HG02870 (cell line): Measurements from ENCODE around the gene USP48.
A peak's percentile ranks its signal among the peaks of the same experiment; 100 is the strongest.
"Not testable (repeated sequence)": the region's sequence is repeated elsewhere in the genome, so short reads cannot be mapped to it uniquely, and the experiment has no call there.

Experiments
- ATAC-seq: cut with Tn5 transposase; IDR thresholded peaks from one replicate; pipeline ENCODE4 v1.9.1; 2021; ENCODE audit warnings: mild to moderate bottlenecking, moderate library complexity; ENCODE audit not compliant: unreplicated experiment

The USP48 gene, protein sequence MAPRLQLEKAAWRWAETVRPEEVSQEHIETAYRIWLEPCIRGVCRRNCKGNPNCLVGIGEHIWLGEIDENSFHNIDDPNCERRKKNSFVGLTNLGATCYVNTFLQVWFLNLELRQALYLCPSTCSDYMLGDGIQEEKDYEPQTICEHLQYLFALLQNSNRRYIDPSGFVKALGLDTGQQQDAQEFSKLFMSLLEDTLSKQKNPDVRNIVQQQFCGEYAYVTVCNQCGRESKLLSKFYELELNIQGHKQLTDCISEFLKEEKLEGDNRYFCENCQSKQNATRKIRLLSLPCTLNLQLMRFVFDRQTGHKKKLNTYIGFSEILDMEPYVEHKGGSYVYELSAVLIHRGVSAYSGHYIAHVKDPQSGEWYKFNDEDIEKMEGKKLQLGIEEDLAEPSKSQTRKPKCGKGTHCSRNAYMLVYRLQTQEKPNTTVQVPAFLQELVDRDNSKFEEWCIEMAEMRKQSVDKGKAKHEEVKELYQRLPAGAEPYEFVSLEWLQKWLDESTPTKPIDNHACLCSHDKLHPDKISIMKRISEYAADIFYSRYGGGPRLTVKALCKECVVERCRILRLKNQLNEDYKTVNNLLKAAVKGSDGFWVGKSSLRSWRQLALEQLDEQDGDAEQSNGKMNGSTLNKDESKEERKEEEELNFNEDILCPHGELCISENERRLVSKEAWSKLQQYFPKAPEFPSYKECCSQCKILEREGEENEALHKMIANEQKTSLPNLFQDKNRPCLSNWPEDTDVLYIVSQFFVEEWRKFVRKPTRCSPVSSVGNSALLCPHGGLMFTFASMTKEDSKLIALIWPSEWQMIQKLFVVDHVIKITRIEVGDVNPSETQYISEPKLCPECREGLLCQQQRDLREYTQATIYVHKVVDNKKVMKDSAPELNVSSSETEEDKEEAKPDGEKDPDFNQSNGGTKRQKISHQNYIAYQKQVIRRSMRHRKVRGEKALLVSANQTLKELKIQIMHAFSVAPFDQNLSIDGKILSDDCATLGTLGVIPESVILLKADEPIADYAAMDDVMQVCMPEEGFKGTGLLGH

DNA sequence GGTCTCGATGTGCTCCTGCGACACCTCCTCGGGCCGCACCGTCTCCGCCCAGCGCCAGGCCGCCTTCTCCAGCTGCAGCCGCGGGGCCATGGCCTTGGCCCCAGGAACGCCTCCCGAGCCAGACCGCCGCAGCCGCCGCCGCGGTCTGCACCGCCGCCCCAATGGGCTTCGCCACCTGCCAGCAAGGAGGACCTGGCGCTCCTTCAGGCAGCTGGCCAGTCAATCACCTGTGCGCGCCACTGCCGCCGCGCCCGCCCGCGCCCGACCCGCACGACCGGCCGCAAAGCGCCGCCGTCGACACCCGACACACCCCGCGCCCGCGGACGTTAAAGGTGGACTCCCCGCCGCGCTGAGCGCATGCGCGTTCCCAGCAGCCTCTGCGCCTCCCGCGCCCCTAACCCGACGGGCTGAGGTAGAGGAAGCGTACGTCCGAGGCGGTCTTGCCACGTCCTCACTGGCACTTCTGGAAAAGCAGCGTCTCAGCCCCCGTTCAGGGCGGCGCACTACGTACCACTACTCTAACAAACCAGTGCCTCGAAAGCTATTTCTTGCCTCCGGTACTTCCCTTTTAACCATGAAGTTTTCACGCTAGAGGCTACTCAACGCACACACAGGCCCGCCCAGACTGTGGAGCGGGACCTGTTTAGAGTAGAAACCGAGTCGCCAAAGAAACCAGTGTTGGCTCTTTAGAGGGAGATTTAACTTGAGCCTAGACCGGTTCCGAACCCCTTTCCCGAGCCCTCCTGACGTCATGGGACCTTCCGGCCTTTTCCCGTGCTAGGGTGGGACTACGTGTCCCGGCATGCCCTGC, at the start of gene USP48:
USP48 (minus strand) TSS at position 282 of the 811 bp plus-strand sequence; CDS start at position 90, 192 bp downstream.
- peak; percentile 50 for ATAC-seq

DNA sequence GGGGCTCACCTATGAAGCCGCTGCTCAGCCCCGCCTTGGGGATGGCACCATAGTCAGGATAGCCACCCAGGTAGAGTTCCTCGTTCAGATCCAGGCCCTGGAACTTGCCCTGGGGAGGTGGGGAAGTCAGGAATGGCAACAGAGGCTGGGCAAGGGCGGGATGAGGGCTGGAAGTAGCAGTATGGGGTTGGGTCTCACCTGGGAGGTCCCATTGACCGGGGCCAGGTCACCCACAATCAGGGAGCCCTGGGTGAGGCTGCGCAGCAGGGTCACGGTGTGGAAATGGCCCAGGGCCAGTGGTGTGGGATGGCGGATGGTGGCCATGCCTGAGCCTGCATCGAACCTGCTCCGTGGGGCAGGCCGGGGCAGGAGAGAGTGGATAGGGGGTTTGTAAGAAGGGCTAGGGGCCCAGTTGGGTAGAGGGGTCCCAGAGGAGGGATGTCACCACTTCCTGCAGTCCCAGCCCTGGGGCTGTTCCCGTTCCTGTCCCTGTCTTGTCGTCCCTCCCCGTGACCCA, 48.6 kb upstream of the USP48 start:
- no peak for ATAC-seq

DNA sequence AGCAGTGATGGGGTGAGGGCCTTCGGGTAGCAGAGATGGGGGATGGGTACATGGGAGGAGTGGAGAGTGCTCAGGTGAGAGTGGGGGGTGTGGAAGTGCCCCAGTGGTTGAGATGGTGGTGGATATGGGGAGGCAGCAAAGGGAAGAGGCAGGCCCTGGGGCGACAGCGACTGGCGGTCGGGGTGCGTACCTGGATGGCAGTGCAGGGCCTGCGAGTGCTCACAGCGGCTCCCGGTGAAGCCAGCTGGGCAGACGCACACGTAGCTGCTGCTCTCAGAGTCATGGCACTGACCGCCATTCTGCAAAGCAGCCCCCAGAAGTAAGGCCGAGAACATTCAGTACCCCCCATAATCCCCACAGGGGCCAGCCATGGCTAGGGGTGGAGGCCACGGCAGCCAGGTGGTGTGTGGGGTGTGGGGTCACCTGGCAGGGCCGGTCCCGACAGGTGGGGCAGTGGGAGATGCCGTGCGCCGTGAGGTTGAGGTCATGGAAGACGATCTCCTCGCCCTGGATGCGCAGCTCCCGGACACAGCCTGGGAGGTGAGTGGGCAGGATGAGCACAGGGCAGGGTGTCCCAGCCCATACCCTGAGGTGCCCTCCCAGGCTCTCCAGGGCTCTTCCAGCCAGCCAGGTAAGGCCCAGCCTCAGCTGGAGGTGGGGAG, 48.0 kb upstream of the USP48 start:
- no peak for ATAC-seq

DNA sequence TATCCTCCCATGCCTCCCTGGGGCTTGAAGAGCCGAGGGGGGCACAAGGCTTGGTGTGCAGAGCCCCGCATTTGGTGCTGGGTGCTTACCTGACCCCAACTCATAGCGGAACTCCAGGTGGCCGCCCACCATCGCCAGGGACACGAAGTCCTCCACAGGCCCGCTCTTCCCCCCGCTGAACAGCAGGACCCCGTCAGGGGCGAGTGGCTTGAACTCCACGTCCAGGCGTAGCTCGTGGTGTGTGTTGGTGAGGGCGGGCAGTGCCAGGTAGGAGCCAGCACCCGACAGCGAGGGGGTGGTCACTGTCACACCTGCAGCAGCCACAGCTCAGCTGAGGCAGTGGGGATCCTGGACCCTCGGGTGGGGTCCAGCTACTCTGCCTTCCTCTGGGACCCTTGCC, 46.3 kb upstream of the USP48 start:
- no peak for ATAC-seq

DNA sequence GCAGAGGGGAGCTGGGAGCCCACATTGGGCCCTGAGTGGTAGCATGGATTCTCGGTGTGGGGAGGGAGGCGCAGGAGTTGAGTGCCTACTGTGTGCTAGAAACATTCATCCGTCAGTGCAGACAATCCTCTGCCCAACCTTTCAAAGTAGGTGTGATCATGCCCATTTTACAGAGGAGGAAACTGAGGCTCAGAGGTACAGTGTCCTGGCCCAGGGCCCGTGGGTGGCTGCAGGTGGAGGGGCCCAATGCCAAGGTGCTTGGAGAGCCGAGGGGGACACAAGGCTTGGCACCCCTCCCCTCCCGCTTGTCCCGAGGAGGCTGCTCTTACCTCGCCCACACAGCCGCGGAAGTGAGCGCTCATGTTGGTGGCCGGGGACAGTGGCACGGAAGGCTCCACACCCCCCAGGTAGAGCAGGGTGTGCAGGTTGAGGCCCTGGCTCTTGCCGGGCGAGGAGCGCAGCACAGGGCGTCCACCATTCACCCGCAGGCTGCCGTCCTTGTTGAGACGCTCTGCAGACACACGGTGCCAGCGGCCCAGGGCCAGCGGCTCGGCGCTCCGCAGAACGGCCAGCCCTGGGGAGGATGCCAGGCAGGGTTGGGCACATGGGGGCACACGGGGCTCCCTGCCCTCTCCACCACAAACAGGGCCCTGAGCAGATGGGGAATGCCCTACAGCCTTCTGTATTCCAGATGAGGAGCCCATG, 45.7 kb upstream of the USP48 start:
- no peak for ATAC-seq

DNA sequence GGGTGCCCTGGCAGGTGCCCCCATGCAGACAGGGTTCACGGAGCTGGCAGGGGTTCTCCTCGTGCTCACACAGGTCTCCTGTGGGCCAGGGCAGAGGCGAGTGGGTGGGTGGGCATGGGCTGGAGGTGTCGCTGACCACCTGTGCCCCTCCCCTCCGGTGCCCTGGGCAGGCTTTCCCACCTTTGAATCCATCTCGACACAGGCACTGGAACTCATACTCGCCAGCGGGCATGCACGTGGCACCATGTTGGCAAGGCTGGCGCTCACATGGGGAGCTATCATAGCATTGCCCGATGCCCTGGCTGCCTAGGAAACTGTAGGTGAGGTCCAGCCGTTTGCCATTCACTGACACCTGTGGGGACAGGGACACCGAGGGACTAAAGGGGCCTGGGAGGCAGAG, 45.1 kb upstream of the USP48 start:
- no peak for ATAC-seq

DNA sequence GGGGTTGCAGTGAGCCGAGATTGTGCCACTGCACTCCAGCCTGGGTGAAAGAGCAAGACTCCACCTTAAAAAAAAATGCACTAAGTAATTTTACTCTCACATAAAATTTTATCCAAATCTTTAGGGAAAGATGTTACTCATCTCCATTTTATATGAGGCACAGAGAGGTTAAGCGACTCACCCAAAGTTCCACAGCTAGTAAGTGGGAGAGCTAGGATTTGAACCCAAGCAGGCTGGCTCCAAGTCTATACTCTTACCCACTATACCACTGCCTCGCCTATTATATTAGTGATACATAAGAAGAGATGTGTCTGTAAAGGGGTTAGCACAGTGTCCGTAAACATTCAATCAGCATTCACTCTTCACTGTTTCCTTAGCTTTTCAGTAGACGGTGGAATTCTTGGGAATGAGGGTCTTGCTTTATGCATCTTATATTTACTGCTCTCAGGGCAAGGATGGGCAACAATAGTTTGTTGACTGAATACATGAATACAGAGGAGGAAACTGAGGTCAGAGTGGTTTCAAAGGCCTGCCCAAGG, 44.3 kb upstream of the USP48 start:
- no peak for ATAC-seq

DNA sequence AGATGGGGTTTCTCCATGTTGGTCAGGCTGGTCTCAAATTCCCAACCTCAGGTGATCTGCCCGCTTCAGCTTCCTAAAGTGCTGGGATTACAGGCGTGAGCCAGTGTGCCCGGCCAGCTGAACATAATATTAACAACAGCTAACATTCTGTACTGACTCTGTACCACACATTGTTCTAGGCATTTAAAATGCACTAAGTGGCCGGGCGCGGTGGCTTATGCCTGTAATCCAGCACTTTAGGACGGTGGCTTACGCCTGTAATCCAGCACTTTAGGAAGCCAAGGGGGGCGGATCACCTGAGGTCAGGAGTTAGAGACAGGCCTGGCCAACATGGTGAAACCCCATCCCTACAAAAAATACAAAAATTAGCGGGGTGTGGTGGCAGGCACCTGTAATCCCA, 43.7 kb upstream of the USP48 start:
- not testable (repeated sequence) for ATAC-seq

DNA sequence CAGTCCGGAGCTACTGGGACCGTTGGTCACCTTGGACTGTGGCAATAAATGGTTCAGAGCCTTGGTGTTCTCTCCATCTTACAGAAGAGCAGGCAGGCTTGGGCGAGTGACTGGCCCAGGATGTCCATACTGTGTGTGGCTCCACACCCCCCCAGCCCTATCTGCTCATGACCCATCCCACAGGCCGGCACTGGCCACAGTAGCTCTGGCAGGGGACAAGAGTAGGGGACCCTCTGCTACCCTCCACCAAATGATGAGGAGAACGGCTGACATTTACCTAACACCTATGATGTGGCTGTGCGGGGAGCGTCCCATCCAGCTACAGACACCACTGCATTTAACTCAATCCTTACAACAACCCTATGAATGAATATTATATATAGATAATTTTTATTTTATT, 42.4 kb upstream of the USP48 start:
- ATAC-seq: no peak

DNA sequence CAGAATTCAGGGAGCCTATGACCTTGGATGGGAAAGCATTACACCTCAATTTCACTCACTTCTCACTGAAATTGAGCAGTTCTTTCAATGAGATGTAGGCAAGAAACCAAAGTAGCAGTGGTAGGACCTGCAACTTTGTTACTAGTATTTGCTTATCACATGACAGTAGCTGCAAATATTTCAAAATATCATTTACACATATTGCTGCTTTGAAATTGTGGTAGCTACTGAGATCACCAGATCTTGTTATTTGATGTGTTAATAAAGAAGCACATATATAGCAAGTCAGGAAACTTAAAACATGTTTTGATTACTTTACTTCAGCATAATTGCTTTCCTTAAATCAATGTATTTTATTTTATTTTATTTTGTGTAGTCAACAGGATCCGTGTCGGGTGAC, 42.0 kb upstream of the USP48 start:
- no peak for ATAC-seq

DNA sequence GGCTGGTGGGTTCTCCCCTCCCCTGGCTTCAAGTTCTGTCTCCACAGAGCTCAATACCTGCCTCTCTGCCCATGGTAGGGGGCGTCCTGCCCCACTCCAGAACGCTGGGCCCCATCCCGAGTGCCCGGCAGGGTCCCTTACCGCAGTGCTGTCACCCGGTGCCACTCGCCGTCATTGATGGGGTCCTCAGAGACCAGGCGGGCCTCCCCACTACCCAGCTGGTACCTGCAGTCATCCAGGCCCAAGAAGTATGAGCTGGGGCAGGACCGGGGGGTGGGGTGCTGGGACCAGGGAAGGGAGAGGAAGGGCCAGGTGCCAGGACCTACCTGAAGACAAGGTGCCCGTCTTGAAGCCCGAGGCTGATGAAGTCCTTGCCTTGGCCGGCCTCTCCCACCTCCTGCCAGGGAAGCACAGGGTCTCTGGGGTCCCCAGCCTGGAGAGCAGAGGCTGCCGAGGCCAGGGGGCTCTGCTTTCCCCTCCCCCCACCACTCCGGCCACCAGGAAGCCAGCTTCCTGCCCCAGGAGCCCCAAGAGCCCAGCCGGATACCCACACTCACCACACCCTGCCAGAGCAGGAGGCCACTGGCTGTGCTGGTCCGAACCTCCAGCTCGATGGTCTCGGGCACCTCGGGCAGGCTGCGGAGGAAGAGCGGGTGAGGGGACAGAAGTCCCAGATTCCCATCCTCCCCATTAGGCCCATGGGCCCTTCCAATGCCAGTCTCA, 41.2 kb upstream of the USP48 start:
- no peak for ATAC-seq

DNA sequence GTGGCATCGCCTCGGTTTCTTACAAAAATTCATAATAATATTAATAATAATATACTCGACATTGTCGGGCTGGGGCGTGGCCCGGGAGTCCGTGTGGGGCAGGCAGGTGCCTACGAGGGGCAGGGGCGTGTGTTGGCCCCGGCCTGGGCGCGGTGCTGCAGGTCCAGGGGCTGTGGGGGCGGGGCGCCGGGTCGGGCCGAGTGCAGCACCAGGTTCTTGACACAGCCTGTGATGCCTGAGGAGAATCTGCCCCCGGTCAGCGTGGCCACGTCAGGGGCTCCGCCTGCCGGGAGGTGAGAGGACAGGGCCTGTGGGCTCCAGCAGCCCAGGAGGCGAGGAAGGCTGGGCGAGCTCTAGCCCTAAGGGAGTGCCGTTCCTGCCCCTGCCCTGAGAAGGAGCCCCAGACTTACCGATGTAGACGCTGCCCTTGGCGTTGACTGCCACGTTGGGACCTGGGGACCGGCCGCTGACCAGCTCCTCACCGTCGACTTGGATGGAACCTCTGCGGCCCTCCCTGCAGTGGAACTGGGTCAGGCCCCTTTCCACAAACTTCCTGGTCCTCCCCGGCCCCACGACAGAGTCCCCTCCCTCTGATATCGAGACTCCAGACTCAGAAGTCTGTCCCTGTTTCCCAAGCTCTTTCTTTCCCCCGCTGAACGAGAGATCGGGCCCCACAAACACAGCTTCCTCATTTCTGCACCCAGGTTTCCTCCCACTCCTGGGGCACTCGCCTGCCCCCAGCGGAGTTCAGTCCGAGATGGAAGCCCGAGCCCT, 40.4 kb upstream of the USP48 start:
- ATAC-seq: no peak

DNA sequence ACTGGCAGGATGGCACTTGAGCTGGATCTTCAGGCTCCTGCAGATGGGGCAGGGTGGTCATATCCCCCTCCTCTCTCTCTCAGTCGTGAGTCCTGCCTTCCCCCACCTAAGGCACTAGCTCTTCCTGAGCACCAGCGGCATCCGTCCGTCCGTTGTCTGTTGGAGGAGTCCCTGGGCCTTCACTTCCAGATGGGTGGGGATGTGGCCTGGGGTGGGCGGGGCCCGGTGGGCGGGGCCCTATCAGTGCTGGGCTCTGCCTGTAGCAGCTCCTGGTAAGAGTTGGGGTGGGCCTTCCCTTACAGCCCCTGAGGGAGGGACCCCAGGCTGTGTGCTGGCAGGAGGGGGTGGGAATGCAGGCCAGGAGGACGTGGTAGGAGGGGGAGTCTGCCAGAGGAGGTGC, 39.4 kb upstream of the USP48 start:
- no peak for ATAC-seq

DNA sequence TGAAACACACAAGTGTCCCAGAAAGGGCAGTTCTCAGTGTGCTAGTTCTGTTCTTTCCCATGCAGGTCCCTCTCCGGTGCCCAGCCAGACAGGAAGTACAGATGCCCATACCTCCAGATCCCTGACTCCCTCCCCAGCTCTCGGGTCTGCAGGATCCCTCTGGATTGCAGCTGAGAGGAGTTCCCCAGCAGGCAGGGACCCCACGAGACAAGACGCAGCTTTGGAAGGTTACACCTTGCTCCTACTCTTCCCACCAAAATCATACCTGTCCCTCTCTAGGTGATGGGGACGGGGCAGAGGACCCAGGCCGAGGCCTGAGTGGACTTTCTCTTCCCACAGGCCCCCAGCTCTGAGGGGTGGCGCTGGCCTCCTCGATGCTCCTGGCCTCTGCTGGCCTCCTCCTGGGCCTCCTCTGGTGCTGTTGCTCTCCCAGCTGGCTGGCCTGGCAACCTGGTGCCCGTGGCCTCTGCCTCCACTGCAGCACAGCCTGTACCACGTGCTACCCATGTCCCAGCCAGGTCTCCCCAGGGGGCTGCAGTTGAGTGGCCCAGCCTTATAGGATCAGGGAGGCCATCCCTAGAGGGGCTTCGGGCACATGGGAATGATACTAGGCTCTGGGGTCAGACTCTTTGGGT, 38.6 kb upstream of the USP48 start:
- ATAC-seq: no peak

DNA sequence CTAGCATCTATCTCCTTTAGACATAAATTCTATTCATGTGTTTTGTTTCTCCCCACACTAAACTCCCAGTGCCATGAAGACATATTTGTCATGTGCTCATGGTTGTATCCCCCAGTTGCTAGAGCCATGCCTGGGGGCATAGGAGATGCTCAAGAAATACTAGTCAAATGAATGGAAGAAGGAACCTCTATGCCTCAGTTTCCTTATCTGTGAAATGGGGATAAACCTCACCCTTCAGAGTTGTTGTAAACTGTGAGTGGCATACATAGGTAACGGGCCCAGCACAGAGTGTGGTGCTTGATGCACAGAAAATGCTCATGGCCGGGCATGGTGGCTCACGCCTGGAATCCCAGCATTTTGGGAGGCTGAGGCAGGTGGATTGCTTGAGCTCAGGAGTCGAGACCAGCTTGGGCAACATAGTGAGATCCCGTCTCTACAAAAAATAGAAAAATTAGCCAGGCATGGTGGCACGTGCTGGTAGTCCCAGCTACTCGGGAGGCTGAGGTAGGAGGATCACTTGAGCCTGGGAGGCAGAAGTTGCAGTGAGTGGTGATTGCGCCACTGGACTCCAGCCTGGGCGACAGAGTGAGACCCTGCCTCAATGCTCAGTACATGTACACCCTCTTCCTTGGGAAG, 37.8 kb upstream of the USP48 start:
- ATAC-seq: no peak

DNA sequence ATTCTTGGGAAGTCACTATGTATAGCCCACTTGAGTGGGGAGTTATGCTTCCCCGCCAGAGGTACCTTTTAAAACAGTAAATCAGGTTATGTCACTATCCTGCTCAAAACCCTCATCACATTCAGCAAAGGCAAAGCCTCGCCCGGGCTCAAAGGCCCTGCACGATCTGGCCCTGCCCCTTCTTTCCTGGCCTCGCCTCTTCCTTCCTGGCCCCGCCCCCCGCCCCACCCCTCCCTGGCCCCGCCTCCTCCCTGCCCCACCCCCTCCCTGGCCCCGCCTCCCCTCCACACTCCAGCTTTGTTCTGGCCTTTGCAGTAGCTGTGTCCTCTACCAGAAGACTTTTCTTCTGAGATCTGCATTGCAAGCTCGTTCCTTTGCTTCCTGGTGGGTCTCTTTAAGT, 35.7 kb upstream of the USP48 start:
- no peak for ATAC-seq
